HepG2 (cell line): ENCODE measurements around the gene SLC25A17. TPM values are rescaled to one million over a fixed set of nuclear protein-coding genes. Genes with fewer than 3 reads are reported as not detected.
A peak's percentile ranks its signal among the peaks of the same experiment; 100 is the strongest.

ENCODE experiments used
- DMTF1 ChIP-seq: sonication (generic); formaldehyde crosslinking; IDR thresholded peaks from 2 replicates; pipeline ENCODE4 v1.4.0; 2020; ENCODE audit warnings: mild to moderate bottlenecking, missing genetic modification reagents
- MLXIP ChIP-seq: sonication (generic); formaldehyde crosslinking; IDR thresholded peaks from 2 replicates; pipeline ENCODE4 v1.9.0; 2021; ENCODE audit warnings: missing genetic modification reagents, borderline replicate concordance
- RNF2 ChIP-seq: fragments of 450-650 bp; conservative IDR thresholded peaks from 2 replicates; pipeline ENCODE4 v1.6.1; 2016; ENCODE audit warnings: low read depth
- SRF ChIP-seq: IDR thresholded peaks from 2 replicates; pipeline ENCODE4 v1.6.1; 2011; ENCODE audit warnings: mild to moderate bottlenecking, low read depth, low read length, moderate library complexity
- ZBTB1 ChIP-seq: sonication (generic); formaldehyde crosslinking; IDR thresholded peaks from 2 replicates; pipeline ENCODE4 v1.4.0; 2020; ENCODE audit warnings: missing genetic modification reagents, borderline replicate concordance
- ZC3H4 ChIP-seq: sonication (generic); formaldehyde crosslinking; IDR thresholded peaks from 2 replicates; pipeline ENCODE4 v1.4.0; 2020; ENCODE audit warnings: missing genetic modification reagents, borderline replicate concordance
- ZNF276 ChIP-seq: sonication (generic); formaldehyde crosslinking; IDR thresholded peaks from 2 replicates; pipeline ENCODE4 v1.4.0; 2020; ENCODE audit warnings: mild to moderate bottlenecking, low read depth, missing genetic modification reagents
- ZNF687 ChIP-seq: sonication (generic); formaldehyde crosslinking; IDR thresholded peaks from 2 replicates; pipeline ENCODE4 v1.5.1; 2020; ENCODE audit warnings: mild to moderate bottlenecking, missing genetic modification reagents, moderate library complexity
- polyA plus RNA-seq, 8 experiments: library from polyadenylated mRNA; depleted of rRNA in 3 of 8; stranded (reverse) in 7 of 8; unstranded in 1 of 8; fragments of >200 nt; fragmentation: Illumina TruSeq in 4 of 8; extraction: Trizol in 4 of 8; gene quantifications; 2 replicates each; pipeline versions ENCODE4 v1.2.1 to v1.2.3, GENCODE V29; 2011 to 2016; ENCODE audit warnings: low read depth in 4 of 8, missing spikeins in 1 of 8, mixed read lengths in 1 of 8; ENCODE audit not compliant: insufficient read depth in 1 of 8
- total RNA-seq, 5 experiments: library from RNA; depleted of rRNA; stranded (reverse); fragments of >200 nt; fragmentation: Illumina TruSeq; extraction: Trizol; gene quantifications; 2 replicates each; pipeline ENCODE4 v1.2.3, GENCODE V29; 2016; ENCODE audit warnings: low read depth in 1 of 5
- TF ChIP-seq, protein P1 (sequence below): sonication (generic); formaldehyde crosslinking; IDR thresholded peaks from 2 replicates; pipeline ENCODE4 v1.4.0; 2020; ENCODE audit warnings: mild to moderate bottlenecking, missing genetic modification reagents, borderline replicate concordance

Gene SLC25A17
- total and polyA plus RNA-seq, 2 of the 13 experiments (the other 11 are each of a cell fraction or from before 2014, with no cell fraction given) = 15.7 to 27.9 TPM

DNA sequence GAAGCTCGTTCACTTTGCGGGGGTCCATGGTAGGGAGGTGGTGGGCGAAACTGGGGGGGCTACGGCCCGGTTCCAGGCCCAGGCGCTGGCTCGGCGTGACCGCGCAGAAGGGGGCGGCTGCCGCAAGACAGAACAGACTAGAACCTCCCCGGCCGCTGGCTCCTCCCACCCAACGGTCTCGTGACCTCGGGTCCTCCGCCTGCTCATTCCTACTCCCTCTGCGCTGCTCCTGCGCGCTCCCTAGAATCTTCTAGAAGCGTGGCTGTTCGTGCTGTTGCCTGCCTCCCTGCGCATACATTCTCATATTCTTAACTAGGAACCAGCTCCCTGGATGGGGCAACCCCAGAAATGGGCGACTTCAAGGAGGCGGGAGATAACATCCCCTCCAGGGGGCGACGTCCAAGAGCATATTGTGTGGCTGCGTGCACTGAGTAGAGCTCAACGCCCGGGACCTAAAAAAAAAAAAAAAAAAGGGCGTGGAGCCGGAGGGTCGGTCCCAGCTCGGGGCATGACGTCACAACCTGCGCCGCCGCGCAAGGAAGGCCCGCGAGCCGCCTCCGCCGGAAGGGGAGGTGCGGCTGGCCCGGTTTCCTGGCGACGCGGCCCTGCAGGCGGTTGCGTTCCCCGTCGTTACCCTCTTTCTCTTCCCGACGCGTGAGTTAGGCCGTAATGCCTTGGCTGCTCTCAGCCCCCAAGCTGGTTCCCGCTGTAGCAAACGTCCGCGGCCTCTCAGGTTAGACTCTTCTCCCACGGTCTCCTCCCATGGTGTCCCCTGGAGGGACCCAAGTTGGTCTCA is 37.6 kb upstream of the SLC25A17 start, which contains the start of the genes ST13 and XPNPEP3 (continued):
- TF ChIP-seq MLXIP (CRISPR knock-in tag) = peak; percentile 28; the same call in 1 of the 2 replicates
- no peak for TF ChIP-seq ZC3H4
- peak; percentile 88 for TF ChIP-seq RNF2
- TF ChIP-seq DMTF1 (CRISPR knock-in tag) = no peak
- no peak for TF ChIP-seq SRF
- TF ChIP-seq ZNF276 (CRISPR knock-in tag) = no peak
- TF ChIP-seq, protein P1, sequence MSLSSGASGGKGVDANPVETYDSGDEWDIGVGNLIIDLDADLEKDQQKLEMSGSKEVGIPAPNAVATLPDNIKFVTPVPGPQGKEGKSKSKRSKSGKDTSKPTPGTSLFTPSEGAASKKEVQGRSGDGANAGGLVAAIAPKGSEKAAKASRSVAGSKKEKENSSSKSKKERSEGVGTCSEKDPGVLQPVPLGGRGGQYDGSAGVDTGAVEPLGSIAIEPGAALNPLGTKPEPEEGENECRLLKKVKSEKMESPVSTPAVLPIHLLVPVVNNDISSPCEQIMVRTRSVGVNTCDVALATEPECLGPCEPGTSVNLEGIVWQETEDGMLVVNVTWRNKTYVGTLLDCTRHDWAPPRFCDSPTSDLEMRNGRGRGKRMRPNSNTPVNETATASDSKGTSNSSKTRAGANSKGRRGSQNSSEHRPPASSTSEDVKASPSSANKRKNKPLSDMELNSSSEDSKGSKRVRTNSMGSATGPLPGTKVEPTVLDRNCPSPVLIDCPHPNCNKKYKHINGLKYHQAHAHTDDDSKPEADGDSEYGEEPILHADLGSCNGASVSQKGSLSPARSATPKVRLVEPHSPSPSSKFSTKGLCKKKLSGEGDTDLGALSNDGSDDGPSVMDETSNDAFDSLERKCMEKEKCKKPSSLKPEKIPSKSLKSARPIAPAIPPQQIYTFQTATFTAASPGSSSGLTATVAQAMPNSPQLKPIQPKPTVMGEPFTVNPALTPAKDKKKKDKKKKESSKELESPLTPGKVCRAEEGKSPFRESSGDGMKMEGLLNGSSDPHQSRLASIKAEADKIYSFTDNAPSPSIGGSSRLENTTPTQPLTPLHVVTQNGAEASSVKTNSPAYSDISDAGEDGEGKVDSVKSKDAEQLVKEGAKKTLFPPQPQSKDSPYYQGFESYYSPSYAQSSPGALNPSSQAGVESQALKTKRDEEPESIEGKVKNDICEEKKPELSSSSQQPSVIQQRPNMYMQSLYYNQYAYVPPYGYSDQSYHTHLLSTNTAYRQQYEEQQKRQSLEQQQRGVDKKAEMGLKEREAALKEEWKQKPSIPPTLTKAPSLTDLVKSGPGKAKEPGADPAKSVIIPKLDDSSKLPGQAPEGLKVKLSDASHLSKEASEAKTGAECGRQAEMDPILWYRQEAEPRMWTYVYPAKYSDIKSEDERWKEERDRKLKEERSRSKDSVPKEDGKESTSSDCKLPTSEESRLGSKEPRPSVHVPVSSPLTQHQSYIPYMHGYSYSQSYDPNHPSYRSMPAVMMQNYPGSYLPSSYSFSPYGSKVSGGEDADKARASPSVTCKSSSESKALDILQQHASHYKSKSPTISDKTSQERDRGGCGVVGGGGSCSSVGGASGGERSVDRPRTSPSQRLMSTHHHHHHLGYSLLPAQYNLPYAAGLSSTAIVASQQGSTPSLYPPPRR (CRISPR knock-in tag) = peak; percentile 52; the same call in 1 of the 2 replicates
- peak; percentile 100 for TF ChIP-seq ZNF687 (CRISPR knock-in tag)
- TF ChIP-seq ZBTB1 (CRISPR knock-in tag) = no peak
